H1 (cell line): Measurements from ENCODE around the gene MAST2. TPM values are rescaled to one million over a fixed set of nuclear protein-coding genes. Genes with fewer than 3 reads are reported as not detected.

ENCODE experiments used
- CTCF ChIA-PET: fragments of 300-600 bp; sonication (Branson Sonifier 250); formaldehyde crosslinking; loops from one replicate; lab custom pipeline; 2021; ENCODE audit not compliant: partially characterized antibody; lab: Charles Lee
- POLR2A ChIA-PET: fragments of 300-600 bp; sonication (Branson Sonifier 250); formaldehyde crosslinking; loops from one replicate; lab custom pipeline; 2021; ENCODE audit warnings: inconsistent platforms; ENCODE audit not compliant: partially characterized antibody; lab: Charles Lee
- DNase-seq, 2 experiments: peaks; one replicate each; pipeline versions ENCODE4 v3.0.0 to v3.0.0-alpha.2; 2010 to 2022; ENCODE audit warnings: low spot score in 2 of 2, low read depth in 1 of 2, mixed read lengths in 1 of 2
- FAIRE-seq: peaks from 2 replicates; lab custom pipeline; 2011; peaks lifted over from hg19 to GRCh38; lab: Jason Lieb, UNC
- H2AFZ ChIP-seq: 2 replicates; pipeline ENCODE4 v1.8.1; 2012; ENCODE audit warnings: low read length, inconsistent platforms
- H2AK5ac ChIP-seq: 2 replicates; pipeline ENCODE4 v1.6.1; 2013; ENCODE audit warnings: low read depth, low read length
- H2BK120ac ChIP-seq: replicated peaks from 2 replicates; pipeline ENCODE3; 2013; ENCODE audit warnings: low read depth, low read length, inconsistent platforms
- H2BK12ac ChIP-seq: 2 replicates; pipeline ENCODE4 v1.6.1; 2013; ENCODE audit warnings: low read depth, low read length
- H2BK15ac ChIP-seq: 2 replicates; pipeline ENCODE4 v1.6.1; 2013; ENCODE audit warnings: low read length
- H2BK20ac ChIP-seq: 2 replicates; pipeline ENCODE4 v1.6.1; 2013; ENCODE audit warnings: low read length
- H2BK5ac ChIP-seq: 2 replicates; pipeline ENCODE4 v1.6.1; 2013; ENCODE audit warnings: low read depth, low read length
- H3K14ac ChIP-seq: 2 replicates; pipeline ENCODE4 v1.6.1; 2013; ENCODE audit warnings: inconsistent platforms; ENCODE audit not compliant: insufficient read length
- H3K18ac ChIP-seq: 2 replicates; pipeline ENCODE4 v1.6.1; 2013; ENCODE audit warnings: low read length; ENCODE audit errors: extremely low read depth
- H3K23ac ChIP-seq: 2 replicates; pipeline ENCODE4 v1.6.1; 2013; ENCODE audit warnings: inconsistent platforms; ENCODE audit not compliant: insufficient read length
- H3K23me2 ChIP-seq: 2 replicates; pipeline ENCODE4 v1.6.1; 2013; ENCODE audit warnings: low read depth, low read length
- H3K27ac ChIP-seq: 2 replicates; pipeline ENCODE4 v1.6.1; 2011; ENCODE audit warnings: low read depth, low read length, inconsistent platforms
- H3K27me3 ChIP-seq, 4 experiments: replicated peaks in 1 of 4; 1 replicate in 1 of 4; 2 replicates in 3 of 4; pipeline versions ENCODE4 v1.6.1 to v1.8.1; 2011 to 2013; ENCODE audit warnings: low read length in 3 of 4, mild to moderate bottlenecking in 3 of 4, inconsistent platforms in 2 of 4, mixed read lengths in 2 of 4, moderate library complexity in 1 of 4; ENCODE audit not compliant: control insufficient read depth in 3 of 4, insufficient read depth in 3 of 4; ENCODE audit errors: extremely low read depth in 1 of 4
- H3K36me3 ChIP-seq, 4 experiments: 2 replicates each; pipeline versions ENCODE4 v1.6.1 to v1.8.1; 2011 to 2013; ENCODE audit warnings: mild to moderate bottlenecking in 4 of 4, low read length in 3 of 4, moderate library complexity in 2 of 4, control low read depth in 1 of 4, inconsistent platforms in 1 of 4; ENCODE audit not compliant: insufficient read depth in 4 of 4, control insufficient read depth in 2 of 4
- H3K4ac ChIP-seq: replicated peaks from 2 replicates; pipeline ENCODE3; 2013; ENCODE audit warnings: low read length, low read depth, mixed read lengths, inconsistent platforms; ENCODE audit not compliant: insufficient read length
- H3K4me1 ChIP-seq, 4 experiments: replicated peaks in 1 of 4; 1 replicate in 1 of 4; 2 replicates in 3 of 4; pipeline versions ENCODE4 v1.6.1 to v1.8.1; 2011 to 2013; ENCODE audit warnings: low read length in 3 of 4, inconsistent platforms in 2 of 4, mixed read lengths in 1 of 4; ENCODE audit not compliant: insufficient read depth in 4 of 4, control insufficient read depth in 3 of 4
- H3K4me2 ChIP-seq, 2 experiments: 2 replicates each; pipeline versions ENCODE4 v1.6.1 to v1.8.1; 2011 to 2013; ENCODE audit warnings: low read depth in 2 of 2, low read length in 2 of 2, control low read depth in 1 of 2, inconsistent platforms in 1 of 2, mild to moderate bottlenecking in 1 of 2; ENCODE audit not compliant: insufficient read depth in 1 of 2
- H3K4me3 ChIP-seq, 4 experiments: fragments of 200-600, 300-600 bp in 1 of 4; sonication (generic), shearing (Covaris generic), sonication (Bioruptor Twin) in 1 of 4; 2 replicates each; pipeline versions ENCODE4 v1.5.1 to v1.8.1; 2011 to 2016; ENCODE audit warnings: low read length in 4 of 4, low read depth in 3 of 4, control low read depth in 2 of 4, inconsistent platforms in 2 of 4, mild to moderate bottlenecking in 2 of 4, mixed read lengths in 1 of 4, moderate library complexity in 1 of 4; ENCODE audit not compliant: insufficient read depth in 2 of 4; ENCODE audit errors: extremely low read depth in 1 of 4
- H3K56ac ChIP-seq: replicated peaks from 2 replicates; pipeline ENCODE3; 2013; ENCODE audit warnings: low read depth, mild to moderate bottlenecking, mixed read lengths, low read length, inconsistent platforms; ENCODE audit not compliant: insufficient read length
- H3K79me1 ChIP-seq: 2 replicates; pipeline ENCODE4 v1.6.1; 2013; ENCODE audit warnings: low read depth, low read length, control low read depth
- H3K79me2 ChIP-seq, 2 experiments: 2 replicates each; pipeline versions ENCODE4 v1.6.1 to v1.8.1; 2012 to 2013; ENCODE audit warnings: low read length in 2 of 2, mild to moderate bottlenecking in 2 of 2, inconsistent platforms in 1 of 2; ENCODE audit not compliant: insufficient read depth in 2 of 2, control insufficient read depth in 1 of 2
- H3K9ac ChIP-seq, 4 experiments: replicated peaks in 1 of 4; 1 replicate in 1 of 4; 2 replicates in 3 of 4; pipeline versions ENCODE4 v1.6.1 to v1.8.1; 2011 to 2013; ENCODE audit warnings: low read depth in 3 of 4, low read length in 3 of 4, control low read depth in 2 of 4, mild to moderate bottlenecking in 2 of 4, moderate library complexity in 2 of 4, inconsistent platforms in 1 of 4; ENCODE audit errors: extremely low read depth in 1 of 4
- H3K9me3 ChIP-seq, 2 experiments: 2 replicates each; pipeline versions ENCODE4 v1.6.1 to v1.8.1; 2012 to 2013; ENCODE audit warnings: mild to moderate bottlenecking in 2 of 2, moderate library complexity in 2 of 2, control low read depth in 1 of 2, inconsistent platforms in 1 of 2, low read depth in 1 of 2, low read length in 1 of 2, mixed read lengths in 1 of 2; ENCODE audit not compliant: insufficient read depth in 2 of 2
- H4K20me1 ChIP-seq, 2 experiments: replicated peaks in 1 of 2; 2 replicates each; pipeline versions ENCODE3 to v1.8.1; 2011 to 2013; ENCODE audit warnings: inconsistent platforms in 2 of 2, low read length in 2 of 2, mild to moderate bottlenecking in 1 of 2; ENCODE audit not compliant: insufficient read depth in 2 of 2, control insufficient read depth in 1 of 2
- H4K5ac ChIP-seq: 2 replicates; pipeline ENCODE4 v1.6.1; 2013; ENCODE audit warnings: low read length, low read depth, mixed read lengths, inconsistent platforms; ENCODE audit not compliant: insufficient read length
- H4K8ac ChIP-seq: 2 replicates; pipeline ENCODE4 v1.8.0; 2013; ENCODE audit warnings: mild to moderate bottlenecking, moderate library complexity, low read length, inconsistent platforms; ENCODE audit not compliant: insufficient read depth; ENCODE audit errors: extremely low read depth
- H4K91ac ChIP-seq: replicated peaks from 2 replicates; pipeline ENCODE3; 2013; ENCODE audit warnings: low read length, mixed read lengths, inconsistent platforms; ENCODE audit not compliant: insufficient read length
- CBX5 ChIP-seq: fragments of 300-800, 300-1000 bp; sonication (generic); IDR thresholded peaks from 2 replicates; pipeline ENCODE4 v1.7.1; 2016; ENCODE audit warnings: antibody characterized with exemption, low read length, low read depth
- RFX5 ChIP-seq: IDR thresholded peaks from 2 replicates; pipeline ENCODE4 v1.6.1; 2011; ENCODE audit warnings: low read depth, low read length, improper control_type of control experiment, borderline replicate concordance
- RXRA ChIP-seq: IDR thresholded peaks from 2 replicates; pipeline ENCODE4 v1.6.1; 2011; ENCODE audit warnings: low read depth, mild to moderate bottlenecking, low read length, moderate library complexity; ENCODE audit not compliant: insufficient read depth
- SP1 ChIP-seq: IDR thresholded peaks from 2 replicates; pipeline ENCODE4 v1.6.1; 2011; ENCODE audit warnings: low read depth, low read length
- SUZ12 ChIP-seq: fragments of 200-600 bp; sonication (generic); IDR thresholded peaks from 2 replicates; pipeline ENCODE4 v1.6.1; 2012; ENCODE audit warnings: mild to moderate bottlenecking, inconsistent platforms, low read length, moderate library complexity, mixed read lengths
- YY1 ChIP-seq: IDR thresholded peaks from 2 replicates; pipeline ENCODE4 v1.6.1; 2011; ENCODE audit warnings: low read depth, mild to moderate bottlenecking, low read length
- WGBS, 2 experiments: shearing (Covaris generic) in 1 of 2; methylation state at CpG; one replicate each; pipeline versions ENCODE4 v1.1.6 to v1.1.7; 2013 to 2015; ENCODE audit warnings: low lambda C conversion rate in 2 of 2, mixed read lengths in 2 of 2, inconsistent platforms in 1 of 2, low coverage in 1 of 2, missing lambda C conversion rate in 1 of 2; ENCODE audit not compliant: insufficient replicate concordance in 2 of 2, insufficient coverage in 1 of 2, insufficient read length in 1 of 2; ENCODE audit errors: extremely low coverage in 1 of 2, missing lambda C conversion rate in 1 of 2; 5-methylcytosine and 5-hydroxymethylcytosine counted together
- polyA plus RNA-seq, 7 experiments: library from polyadenylated mRNA; depleted of rRNA in 3 of 7; stranded (reverse) in 5 of 7; unstranded in 2 of 7; fragments of >200 nt in 5 of 7; fragments of 200-250 nt in 2 of 7; gene quantifications; 1 replicate in 5 of 7; 2 replicates in 1 of 7; 4 replicates in 1 of 7; pipeline versions ENCODE4 v1.2.1 to v1.2.3, GENCODE V29; 2011 to 2013; ENCODE audit warnings: missing spikeins in 2 of 7, mixed read lengths in 2 of 7
- total RNA-seq: library from RNA; stranded (reverse); fragmentation: NEBNext Ultra II Directional; extraction: Animal tissue kit (Norgen Biotek cat#: 25700); gene quantifications from 2 replicates; pipeline ENCODE4 v1.2.1, GENCODE V29; 2021
- TF ChIP-seq, protein P1 (sequence below): IDR thresholded peaks from 2 replicates; pipeline ENCODE4 v1.6.1; 2012; ENCODE audit warnings: inconsistent platforms
- TF ChIP-seq, protein P2 (sequence below), 3 experiments: IDR thresholded peaks; 1 replicate in 2 of 3; 2 replicates in 1 of 3; pipeline versions ENCODE4 v1.5.1 to v1.6.1; 2011; ENCODE audit warnings: low read length in 3 of 3, mild to moderate bottlenecking in 3 of 3, inconsistent platforms in 2 of 3, low read depth in 1 of 3, moderate library complexity in 1 of 3; ENCODE audit not compliant: insufficient read depth in 1 of 3; ENCODE audit errors: control extremely low read depth in 1 of 3

The MAST2 gene
- total and polyA plus RNA-seq, 2 of the 8 experiments (the other 6 are each of a cell fraction or from before 2014, with no cell fraction given): 20.5 to 35.4 TPM

DNA sequence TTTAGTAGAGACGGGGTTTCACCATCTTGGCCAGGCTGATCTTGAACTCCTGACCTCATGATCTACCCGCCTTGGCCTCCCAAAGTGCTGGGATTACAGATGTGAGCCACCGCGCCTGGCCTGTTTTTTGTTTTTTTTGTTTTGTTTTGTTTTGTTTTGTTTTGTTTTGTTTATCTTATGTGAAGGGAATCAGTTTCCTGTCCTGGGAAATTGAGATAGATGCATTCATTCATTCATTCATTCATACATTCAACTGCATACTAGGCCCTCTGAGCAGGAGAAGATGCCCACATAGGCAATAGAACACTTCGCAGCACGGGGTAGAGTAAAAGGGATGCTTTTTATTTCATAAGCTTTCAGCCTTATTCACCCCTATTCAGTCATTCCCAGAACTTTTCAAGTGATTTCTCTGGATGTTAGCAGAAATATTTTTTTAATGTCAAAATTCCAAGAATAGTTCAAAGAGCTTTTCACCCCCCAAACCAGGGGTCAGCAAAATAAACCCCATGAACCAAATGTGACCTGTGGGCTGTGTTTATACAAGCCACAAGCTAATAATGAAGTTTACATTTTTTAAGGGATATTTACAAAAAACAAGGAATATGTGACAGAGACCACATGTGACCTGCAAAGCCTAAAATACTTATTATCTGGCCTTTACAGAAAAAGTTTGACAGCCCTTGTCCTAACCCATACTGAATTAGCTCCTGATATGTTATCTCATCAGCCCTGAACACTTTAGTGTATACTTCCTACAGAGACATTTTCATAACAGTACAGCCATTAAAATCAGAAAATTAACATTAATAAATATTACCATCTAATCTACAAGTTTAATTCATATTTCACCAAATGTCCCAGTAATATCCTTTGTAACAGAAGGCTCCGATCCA is 127.1 kb downstream of the MAST2 start:
- H4K91ac ChIP-seq: no peak overlapping the region
- no peak overlapping the region for H2BK120ac ChIP-seq
- H3K56ac ChIP-seq: no peak overlapping the region
- ChIA-PET CTCF (interaction anchor here (0.6 kb wide), 1 partner anchor 240 kb away, joined by 3 read pairs; no protein-coding TSS in a partner anchor), POLR2A (interaction anchor here (1.2 to 2.4 kb wide), 2 partner anchors 16 to 19 kb away, joined by 3 to 10 read pairs; no protein-coding TSS in a partner anchor)
- no peak overlapping the region for H2AK5ac ChIP-seq
- no peak overlapping the region for H2BK12ac ChIP-seq
- H3K79me1 ChIP-seq: peaks cover 2% of the 10 kb centered on the region
- no peak overlapping the region for H2BK15ac ChIP-seq
- no peak overlapping the region for H3K4me3 ChIP-seq
- no peak overlapping the region for H3K14ac ChIP-seq
- no peak overlapping the region for H2AFZ ChIP-seq
- no peak overlapping the region for H4K5ac ChIP-seq
- H4K20me1 ChIP-seq: no peaks in the 10 kb centered on the region
- no peak overlapping the region for H3K27ac ChIP-seq
- no peaks in the 10 kb centered on the region for H3K27me3 ChIP-seq
- H2BK5ac ChIP-seq: no peak overlapping the region
- H3K23me2 ChIP-seq: no peaks in the 10 kb centered on the region
- no peak overlapping the region for H2BK20ac ChIP-seq
- no peak overlapping the region for H4K8ac ChIP-seq
- H3K4me1 ChIP-seq: peaks cover 7 to 25% (median 11%) of the 10 kb centered on the region in 4 experiments
- DNase-seq: no peak
- FAIRE-seq: no peak
- no peak overlapping the region for H3K4ac ChIP-seq
- no peaks in the 10 kb centered on the region for H3K36me3 ChIP-seq
- no peak overlapping the region for H3K23ac ChIP-seq
- no peak overlapping the region; the same call in 1 of the 2 replicates for H3K18ac ChIP-seq
- 87% methylated on average over 7 of the region's 7 CpGs; no CpG with 5 or more reads in 1 of the 2 experiments for WGBS, 2 experiments
- no peaks in the 10 kb centered on the region for H3K9me3 ChIP-seq
- no peak overlapping the region for H3K9ac ChIP-seq
- peaks cover 0 to 21% of the 10 kb centered on the region in 2 experiments; a peak in 2 of 4 replicates for H3K79me2 ChIP-seq
- H3K4me2 ChIP-seq: no peak overlapping the region; a peak in 1 of 4 replicates
- TF ChIP-seq RXRA (no peak), SP1 (no peak), SUZ12 (no peak), YY1 (no peak), CBX5 (no peak), RFX5 (no peak)
- TF ChIP-seq, protein P1, sequence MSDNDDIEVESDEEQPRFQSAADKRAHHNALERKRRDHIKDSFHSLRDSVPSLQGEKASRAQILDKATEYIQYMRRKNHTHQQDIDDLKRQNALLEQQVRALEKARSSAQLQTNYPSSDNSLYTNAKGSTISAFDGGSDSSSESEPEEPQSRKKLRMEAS: no peak
- TF ChIP-seq, protein P2, sequence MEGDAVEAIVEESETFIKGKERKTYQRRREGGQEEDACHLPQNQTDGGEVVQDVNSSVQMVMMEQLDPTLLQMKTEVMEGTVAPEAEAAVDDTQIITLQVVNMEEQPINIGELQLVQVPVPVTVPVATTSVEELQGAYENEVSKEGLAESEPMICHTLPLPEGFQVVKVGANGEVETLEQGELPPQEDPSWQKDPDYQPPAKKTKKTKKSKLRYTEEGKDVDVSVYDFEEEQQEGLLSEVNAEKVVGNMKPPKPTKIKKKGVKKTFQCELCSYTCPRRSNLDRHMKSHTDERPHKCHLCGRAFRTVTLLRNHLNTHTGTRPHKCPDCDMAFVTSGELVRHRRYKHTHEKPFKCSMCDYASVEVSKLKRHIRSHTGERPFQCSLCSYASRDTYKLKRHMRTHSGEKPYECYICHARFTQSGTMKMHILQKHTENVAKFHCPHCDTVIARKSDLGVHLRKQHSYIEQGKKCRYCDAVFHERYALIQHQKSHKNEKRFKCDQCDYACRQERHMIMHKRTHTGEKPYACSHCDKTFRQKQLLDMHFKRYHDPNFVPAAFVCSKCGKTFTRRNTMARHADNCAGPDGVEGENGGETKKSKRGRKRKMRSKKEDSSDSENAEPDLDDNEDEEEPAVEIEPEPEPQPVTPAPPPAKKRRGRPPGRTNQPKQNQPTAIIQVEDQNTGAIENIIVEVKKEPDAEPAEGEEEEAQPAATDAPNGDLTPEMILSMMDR (IDR thresholded peaks at IDR 0.05; ENCODE audit: control extremely low read depth in 1 of 3, insufficient read depth in 1 of 3, low read depth in 1 of 3, low read length in 3 of 3): no peak
